ENCODE measurements around the gene IL27RA. TPM values are rescaled to one million over a fixed set of nuclear protein-coding genes. Genes with fewer than 3 reads are reported as not detected.
"Not testable (repeated sequence)": the region's sequence is repeated elsewhere in the genome, so short reads cannot be mapped to it uniquely, and the experiment has no call there.

Gene IL27RA
- total RNA-seq, 1 donor from 2014 or later = 1.9 TPM

DNA sequence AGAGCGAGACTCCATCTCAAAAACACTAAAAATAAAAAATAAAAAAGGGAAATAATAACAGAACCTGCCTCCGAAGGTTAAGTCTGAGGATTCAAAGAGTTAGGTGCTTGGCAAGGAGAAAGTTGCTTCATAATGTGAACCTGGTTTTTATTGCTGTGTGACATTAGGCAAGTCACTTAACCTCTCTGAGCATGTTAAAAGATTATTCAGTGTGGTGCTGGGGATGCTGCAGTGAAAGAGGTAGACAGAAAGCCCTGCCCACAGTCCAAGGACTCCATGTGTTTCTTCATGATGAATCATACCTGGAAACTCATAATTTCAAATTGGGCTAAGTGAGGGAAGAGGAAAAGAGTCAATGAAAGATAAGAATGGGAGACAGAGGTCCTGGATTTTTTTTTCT is 2.4 kb downstream of the IL27RA start:
- no peaks in the 10 kb centered on the region for H3K27me3 Mint-ChIP-seq (ENCODE audit: unreplicated experiment)
- DNase-seq (ENCODE audit: extremely low spot score, unreplicated experiment) = no peak
- no peaks in the 10 kb centered on the region for H3K9me3 Mint-ChIP-seq (ENCODE audit: unreplicated experiment)
- H3K4me1 Mint-ChIP-seq (ENCODE audit: unreplicated experiment) = peaks cover 4% of the 10 kb centered on the region
- no peak overlapping the region for H3K4me3 Mint-ChIP-seq (ENCODE audit: unreplicated experiment)
- TF ChIP-seq, protein P1, sequence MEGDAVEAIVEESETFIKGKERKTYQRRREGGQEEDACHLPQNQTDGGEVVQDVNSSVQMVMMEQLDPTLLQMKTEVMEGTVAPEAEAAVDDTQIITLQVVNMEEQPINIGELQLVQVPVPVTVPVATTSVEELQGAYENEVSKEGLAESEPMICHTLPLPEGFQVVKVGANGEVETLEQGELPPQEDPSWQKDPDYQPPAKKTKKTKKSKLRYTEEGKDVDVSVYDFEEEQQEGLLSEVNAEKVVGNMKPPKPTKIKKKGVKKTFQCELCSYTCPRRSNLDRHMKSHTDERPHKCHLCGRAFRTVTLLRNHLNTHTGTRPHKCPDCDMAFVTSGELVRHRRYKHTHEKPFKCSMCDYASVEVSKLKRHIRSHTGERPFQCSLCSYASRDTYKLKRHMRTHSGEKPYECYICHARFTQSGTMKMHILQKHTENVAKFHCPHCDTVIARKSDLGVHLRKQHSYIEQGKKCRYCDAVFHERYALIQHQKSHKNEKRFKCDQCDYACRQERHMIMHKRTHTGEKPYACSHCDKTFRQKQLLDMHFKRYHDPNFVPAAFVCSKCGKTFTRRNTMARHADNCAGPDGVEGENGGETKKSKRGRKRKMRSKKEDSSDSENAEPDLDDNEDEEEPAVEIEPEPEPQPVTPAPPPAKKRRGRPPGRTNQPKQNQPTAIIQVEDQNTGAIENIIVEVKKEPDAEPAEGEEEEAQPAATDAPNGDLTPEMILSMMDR (IDR thresholded peaks at IDR 0.05) = no peak
- H3K27ac Mint-ChIP-seq (ENCODE audit: unreplicated experiment) = no peak overlapping the region
- H3K36me3 Mint-ChIP-seq (ENCODE audit: unreplicated experiment) = no peaks in the 10 kb centered on the region

DNA sequence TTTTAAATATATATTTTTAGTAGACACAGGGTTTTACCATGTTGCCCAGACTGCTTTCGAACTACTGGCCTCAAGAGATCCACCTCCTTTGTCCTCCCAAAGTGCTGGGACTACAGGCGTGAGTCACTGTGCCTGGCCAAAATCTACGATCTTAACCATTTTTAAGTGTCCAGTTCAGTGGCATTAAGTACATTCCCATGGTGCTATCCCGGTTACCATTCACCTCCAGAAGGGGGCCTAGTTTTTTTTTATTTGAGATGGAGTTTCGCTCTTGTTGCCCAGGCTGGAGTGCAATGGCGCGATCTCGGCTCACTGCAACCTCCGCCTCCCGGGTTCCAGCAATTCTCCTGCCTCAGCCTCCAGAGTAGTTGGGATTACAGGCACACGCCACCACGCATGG is 3.6 kb downstream of the IL27RA start:
- not testable (repeated sequence) for H3K4me3 Mint-ChIP-seq (ENCODE audit: unreplicated experiment); H3K27me3 Mint-ChIP-seq (ENCODE audit: unreplicated experiment); H3K36me3 Mint-ChIP-seq (ENCODE audit: unreplicated experiment); H3K4me1 Mint-ChIP-seq (ENCODE audit: unreplicated experiment); H3K9me3 Mint-ChIP-seq (ENCODE audit: unreplicated experiment); H3K27ac Mint-ChIP-seq (ENCODE audit: unreplicated experiment); DNase-seq (ENCODE audit: extremely low spot score, unreplicated experiment)
- TF ChIP-seq, protein P1 (IDR thresholded peaks at IDR 0.05) = peak; percentile 16

DNA sequence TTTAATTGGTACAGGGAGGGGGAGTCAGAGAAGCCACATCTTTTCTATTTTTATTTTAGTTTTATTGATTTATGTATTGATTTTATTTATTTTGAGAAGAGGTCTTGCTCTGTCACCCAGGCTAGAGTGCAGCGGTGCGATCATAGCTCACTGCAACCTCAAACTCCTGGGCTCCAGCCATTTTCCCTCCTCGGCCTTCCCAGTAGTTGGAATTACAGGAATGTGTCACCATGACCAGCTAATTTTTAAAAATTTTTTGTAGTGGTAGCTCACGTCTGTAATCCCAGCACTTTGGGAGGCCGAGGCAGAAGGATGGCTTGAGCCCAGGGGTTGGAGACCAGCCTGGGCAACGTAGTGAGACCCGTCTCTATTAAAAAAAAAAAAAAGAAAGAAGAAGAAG is 4.1 kb downstream of the IL27RA start:
- Mint-ChIP-seq H3K4me1 (ENCODE audit: unreplicated experiment) (peaks cover 4% of the 10 kb centered on the region), H3K27ac (ENCODE audit: unreplicated experiment) (no peak overlapping the region), H3K36me3 (ENCODE audit: unreplicated experiment) (no peaks in the 10 kb centered on the region), H3K4me3 (ENCODE audit: unreplicated experiment) (no peak overlapping the region), H3K27me3 (ENCODE audit: unreplicated experiment) (no peaks in the 10 kb centered on the region), H3K9me3 (ENCODE audit: unreplicated experiment) (no peaks in the 10 kb centered on the region)
- TF ChIP-seq, protein P1 (IDR thresholded peaks at IDR 0.05) = no peak
- DNase-seq (ENCODE audit: extremely low spot score, unreplicated experiment) = no peak

DNA sequence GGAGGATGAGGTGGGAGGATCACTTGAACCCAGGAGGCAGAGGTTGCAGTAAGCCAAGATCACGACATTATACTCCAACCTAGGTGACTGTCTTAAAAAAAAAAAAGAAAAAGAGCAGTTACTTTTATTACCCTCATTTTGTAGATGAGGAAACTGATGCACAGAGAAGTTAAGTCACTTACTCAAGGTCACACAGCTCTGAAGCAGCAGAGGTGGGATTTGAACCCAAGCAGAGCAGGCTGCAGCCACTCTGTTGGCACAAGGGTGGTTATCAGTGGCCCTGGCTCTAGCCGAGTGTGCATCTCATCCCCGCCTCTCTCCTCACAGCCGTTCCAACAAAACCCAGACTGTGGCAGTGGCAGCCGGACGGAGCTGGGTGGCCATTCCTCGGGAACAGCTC is 7.6 kb downstream of the IL27RA start:
- no peak overlapping the region for H3K4me3 Mint-ChIP-seq (ENCODE audit: unreplicated experiment)
- no peaks in the 10 kb centered on the region for H3K36me3 Mint-ChIP-seq (ENCODE audit: unreplicated experiment)
- no peak for DNase-seq (ENCODE audit: extremely low spot score, unreplicated experiment)
- H3K27ac Mint-ChIP-seq (ENCODE audit: unreplicated experiment) = no peak overlapping the region
- TF ChIP-seq, protein P1 (IDR thresholded peaks at IDR 0.05) = no peak
- no peaks in the 10 kb centered on the region for H3K4me1 Mint-ChIP-seq (ENCODE audit: unreplicated experiment)
- H3K27me3 Mint-ChIP-seq (ENCODE audit: unreplicated experiment) = no peaks in the 10 kb centered on the region
- no peaks in the 10 kb centered on the region for H3K9me3 Mint-ChIP-seq (ENCODE audit: unreplicated experiment)

DNA sequence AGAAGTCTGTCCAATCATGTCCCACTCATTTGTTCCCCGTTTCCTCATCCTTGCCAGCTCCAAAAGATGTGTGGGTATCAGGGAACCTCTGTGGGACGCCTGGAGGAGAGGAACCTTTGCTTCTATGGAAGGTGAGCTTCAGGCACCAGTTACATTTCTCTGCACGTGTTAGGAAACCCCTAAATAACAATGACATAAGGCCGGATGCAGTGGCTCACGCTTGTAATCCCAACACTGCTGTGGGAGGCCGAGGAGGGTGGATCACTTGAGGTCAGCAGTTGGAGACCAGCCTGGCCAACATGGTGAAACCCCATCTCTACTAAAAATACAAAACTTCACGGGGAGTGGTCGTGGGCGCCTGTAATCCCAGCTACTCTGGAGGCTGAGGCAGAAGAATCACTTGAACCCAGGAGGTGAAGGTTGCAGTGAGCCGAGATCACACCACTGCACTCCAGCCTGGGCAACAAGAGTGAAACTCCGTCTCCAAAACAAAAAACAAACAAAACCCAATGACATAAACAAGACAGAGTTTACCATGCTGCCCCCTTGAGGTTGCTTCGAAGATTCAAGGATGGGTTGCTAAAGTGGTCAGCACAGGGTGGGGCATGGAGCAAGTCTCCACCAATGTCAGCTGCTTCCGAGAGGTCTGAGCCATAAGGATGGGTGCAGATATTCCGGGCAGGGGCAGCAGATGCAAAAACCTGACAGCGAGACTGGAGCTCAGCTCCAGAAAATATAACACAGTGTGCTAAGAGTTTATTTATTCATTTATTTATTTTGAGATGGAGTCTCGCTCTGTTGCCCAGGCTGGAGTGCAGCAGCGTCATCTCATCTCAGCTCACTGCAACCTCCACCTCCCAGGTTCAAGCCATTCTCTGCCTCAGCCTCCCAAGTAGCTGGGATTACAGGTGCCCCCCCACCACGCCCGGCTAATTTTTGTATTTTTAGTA is 11.4 kb downstream of the IL27RA start:
- not testable (repeated sequence) for H3K27me3 Mint-ChIP-seq (ENCODE audit: unreplicated experiment); H3K9me3 Mint-ChIP-seq (ENCODE audit: unreplicated experiment); H3K4me1 Mint-ChIP-seq (ENCODE audit: unreplicated experiment); H3K4me3 Mint-ChIP-seq (ENCODE audit: unreplicated experiment); DNase-seq (ENCODE audit: extremely low spot score, unreplicated experiment); H3K36me3 Mint-ChIP-seq (ENCODE audit: unreplicated experiment)
- TF ChIP-seq, protein P1 (IDR thresholded peaks at IDR 0.05) = peak; percentile 63
- H3K27ac Mint-ChIP-seq (ENCODE audit: unreplicated experiment) = peak overlapping the region; percentile 68

DNA sequence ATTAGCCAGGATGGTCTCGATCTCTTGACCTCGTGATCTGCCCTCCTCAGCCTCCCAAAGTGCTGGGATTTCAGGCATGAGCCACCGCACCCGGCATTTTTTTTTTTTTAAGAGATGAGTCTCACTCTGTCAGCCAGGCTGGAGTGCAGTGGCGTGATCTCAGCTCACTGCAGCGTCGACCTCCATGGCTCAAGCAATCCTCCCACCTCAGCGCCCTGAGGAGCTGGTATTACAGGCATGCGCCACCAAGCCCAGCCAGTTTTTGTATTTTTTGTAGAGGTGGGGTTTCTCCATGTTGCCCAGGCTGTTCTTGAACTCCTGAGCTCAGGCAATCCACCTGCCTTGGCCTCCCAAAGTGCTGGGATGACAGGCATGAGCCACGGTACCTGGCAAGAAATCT is 16.3 kb downstream of the IL27RA start:
- not testable (repeated sequence) for H3K36me3 Mint-ChIP-seq (ENCODE audit: unreplicated experiment); H3K9me3 Mint-ChIP-seq (ENCODE audit: unreplicated experiment); DNase-seq (ENCODE audit: extremely low spot score, unreplicated experiment); H3K4me3 Mint-ChIP-seq (ENCODE audit: unreplicated experiment); H3K4me1 Mint-ChIP-seq (ENCODE audit: unreplicated experiment); H3K27me3 Mint-ChIP-seq (ENCODE audit: unreplicated experiment); H3K27ac Mint-ChIP-seq (ENCODE audit: unreplicated experiment)

Data from osteocyte (in vitro differentiated cells).